IPS DF 6.9 (cell line): ENCODE data around the gene CLSTN1.
"Not testable (repeated sequence)": the region's sequence is repeated elsewhere in the genome, so short reads cannot be mapped to it uniquely, and the experiment has no call there.

Experiments
- DNase-seq: peaks from one replicate; pipeline ENCODE4 v3.0.0-alpha.2; 2013; ENCODE audit warnings: low read depth, low spot score
- H3K27ac ChIP-seq: one replicate; pipeline ENCODE4 v1.5.1; 2013; ENCODE audit warnings: low read length, control low read depth
- H3K27me3 ChIP-seq: 2 replicates; pipeline ENCODE4 v1.6.1; 2013; ENCODE audit warnings: mild to moderate bottlenecking, low read length; ENCODE audit not compliant: control insufficient read depth, insufficient read depth
- H3K36me3 ChIP-seq: 2 replicates; pipeline ENCODE4 v1.6.1; 2013; ENCODE audit warnings: low read length; ENCODE audit not compliant: control insufficient read depth, insufficient read depth
- H3K4me1 ChIP-seq: 2 replicates; pipeline ENCODE4 v1.6.1; 2013; ENCODE audit warnings: low read length; ENCODE audit not compliant: control insufficient read depth, insufficient read depth
- H3K4me3 ChIP-seq: 2 replicates; pipeline ENCODE4 v1.5.1; 2013; ENCODE audit warnings: mild to moderate bottlenecking, low read length
- H3K9me3 ChIP-seq: 2 replicates; pipeline ENCODE4 v1.6.1; 2013; ENCODE audit warnings: low read length, inconsistent platforms; ENCODE audit not compliant: control insufficient read depth, insufficient read depth
- WGBS: extraction: QIAGEN DNeasy Blood & Tissue Kit; methylation state at CpG from one replicate; pipeline ENCODE4 v1.1.7; 2013; ENCODE audit warnings: mixed read lengths, missing lambda C conversion rate; ENCODE audit not compliant: insufficient read length, insufficient coverage; 5-methylcytosine and 5-hydroxymethylcytosine counted together

Gene CLSTN1

GRCh38 chr1:9816199-9816598, 7.6 kb downstream of the CLSTN1 start:
- Histone ChIP-seq H3K36me3 (no peaks in the 10 kb centered on the region), H3K27ac (no peak overlapping the region), H3K4me3 (no peak overlapping the region), H3K4me1 (peaks cover 2% of the 10 kb centered on the region), H3K27me3 (no peaks in the 10 kb centered on the region), H3K9me3 (no peaks in the 10 kb centered on the region)
- no peak for DNase-seq
- WGBS: no CpG with 5 or more reads among the region's 1 CpG

GRCh38 chr1:9815150-9815549, 8.6 kb downstream of the CLSTN1 start:
- no peaks in the 10 kb centered on the region for H3K9me3 ChIP-seq
- no peaks in the 10 kb centered on the region for H3K27me3 ChIP-seq
- peaks cover 2% of the 10 kb centered on the region for H3K4me1 ChIP-seq
- H3K4me3 ChIP-seq: no peak overlapping the region
- H3K36me3 ChIP-seq: no peaks in the 10 kb centered on the region
- WGBS: no CpG with 5 or more reads among the region's 2 CpGs
- no peak overlapping the region for H3K27ac ChIP-seq
- no peak for DNase-seq

GRCh38 chr1:9814619-9815018, 9.1 kb downstream of the CLSTN1 start:
- no peak overlapping the region for H3K27ac ChIP-seq
- H3K36me3 ChIP-seq: no peaks in the 10 kb centered on the region
- no peak for DNase-seq
- peaks cover 2% of the 10 kb centered on the region for H3K4me1 ChIP-seq
- H3K9me3 ChIP-seq: no peaks in the 10 kb centered on the region
- no peak overlapping the region for H3K4me3 ChIP-seq
- no CpG with 5 or more reads among the region's 6 CpGs for WGBS
- H3K27me3 ChIP-seq: no peaks in the 10 kb centered on the region

- Histone ChIP-seq H3K27ac (no peak overlapping the region), H3K4me3 (no peak overlapping the region), H3K27me3 (no peaks in the 10 kb centered on the region), H3K36me3 (no peaks in the 10 kb centered on the region), H3K4me1 (peaks cover 3% of the 10 kb centered on the region; the same call in 1 of the 2 replicates), H3K9me3 (no peaks in the 10 kb centered on the region)
- WGBS: no CpG with 5 or more reads among the region's 6 CpGs
- no peak for DNase-seq
Measured at GRCh38 chr1:9811239-9811966, 12.4 kb downstream of the CLSTN1 start.

GRCh38 chr1:9809100-9809510, 14.7 kb downstream of the CLSTN1 start:
- H3K9me3 ChIP-seq: no peaks in the 10 kb centered on the region
- no CpG with 5 or more reads among the region's 8 CpGs for WGBS
- peaks cover 3% of the 10 kb centered on the region; the same call in 1 of the 2 replicates for H3K4me1 ChIP-seq
- H3K27me3 ChIP-seq: no peaks in the 10 kb centered on the region
- no peaks in the 10 kb centered on the region for H3K36me3 ChIP-seq
- no peak for DNase-seq
- no peak overlapping the region for H3K27ac ChIP-seq
- no peak overlapping the region for H3K4me3 ChIP-seq

- Histone ChIP-seq H3K4me3 (no peak overlapping the region), H3K36me3 (no peaks in the 10 kb centered on the region), H3K9me3 (no peaks in the 10 kb centered on the region), H3K27ac (no peak overlapping the region), H3K27me3 (no peaks in the 10 kb centered on the region), H3K4me1 (peaks cover 3% of the 10 kb centered on the region; the same call in 1 of the 2 replicates)
- WGBS: no CpG with 5 or more reads among the region's 8 CpGs
- DNase-seq: no peak
Measured at GRCh38 chr1:9808459-9808858, 15.3 kb downstream of the CLSTN1 start.

- no peak overlapping the region for H3K4me3 ChIP-seq
- no peak overlapping the region for H3K27ac ChIP-seq
- H3K9me3 ChIP-seq: no peaks in the 10 kb centered on the region
- no CpG with 5 or more reads among the region's 12 CpGs for WGBS
- DNase-seq: no peak
- no peaks in the 10 kb centered on the region for H3K36me3 ChIP-seq
- no peaks in the 10 kb centered on the region for H3K27me3 ChIP-seq
- H3K4me1 ChIP-seq: peaks cover 3% of the 10 kb centered on the region; the same call in 1 of the 2 replicates
Measured at GRCh38 chr1:9807541-9807940, 16.2 kb downstream of the CLSTN1 start.

GRCh38 chr1:9805972-9806371, 17.8 kb downstream of the CLSTN1 start:
- H3K4me3 ChIP-seq, H3K4me1 ChIP-seq, DNase-seq, H3K27me3 ChIP-seq, H3K27ac ChIP-seq, H3K9me3 ChIP-seq, H3K36me3 ChIP-seq: not testable (repeated sequence)
- no CpG with 5 or more reads among the region's 5 CpGs for WGBS

- Histone ChIP-seq H3K9me3 (no peaks in the 10 kb centered on the region), H3K4me3 (no peak overlapping the region), H3K36me3 (no peaks in the 10 kb centered on the region), H3K27ac (no peak overlapping the region), H3K4me1 (peaks cover 3% of the 10 kb centered on the region; the same call in 1 of the 2 replicates), H3K27me3 (no peaks in the 10 kb centered on the region)
- DNase-seq: no peak
- no CpG with 5 or more reads among the region's 7 CpGs for WGBS
Measured at GRCh38 chr1:9805006-9805508, 18.7 kb downstream of the CLSTN1 start.

- DNase-seq, H3K36me3 ChIP-seq, H3K4me3 ChIP-seq, H3K4me1 ChIP-seq, H3K9me3 ChIP-seq, H3K27me3 ChIP-seq, H3K27ac ChIP-seq: not testable (repeated sequence)
- WGBS: no CpG with 5 or more reads among the region's 13 CpGs
Measured at GRCh38 chr1:9803003-9803918, 20.5 kb downstream of the CLSTN1 start.
